GM23338 (cell line): Measurements from ENCODE around the gene LCP1. TPM values are rescaled to one million over a fixed set of nuclear protein-coding genes. Genes with fewer than 3 reads are reported as not detected.

Source experiments
- ATAC-seq: fragments of 200-7000 bp; cut with Tn5 transposase; 3 replicates; pipeline ENCODE4 v1.9.1; 2020
- DNase-seq: peaks from one replicate; pipeline ENCODE4 v3.0.0-alpha.2; 2015; ENCODE audit warnings: low spot score
- H2AFZ ChIP-seq: fragments of 200-600 bp; sonication (generic); 2 replicates; pipeline ENCODE4 v1.8.0; 2016; ENCODE audit warnings: antibody characterized with exemption, mild to moderate bottlenecking, moderate library complexity
- H3F3A ChIP-seq: fragments of 200-600 bp; sonication (generic); replicated peaks from 2 replicates; pipeline ENCODE4 v1.8.0; 2017; ENCODE audit warnings: antibody characterized with exemption, mixed run types, low read depth
- H3K27ac ChIP-seq: fragments of 200-600 bp; sonication (generic); 2 replicates; pipeline ENCODE4 v1.6.1; 2016; ENCODE audit warnings: low read depth
- H3K27me3 ChIP-seq: fragments of 200-600 bp; sonication (generic); 2 replicates; pipeline ENCODE4 v1.8.0; 2016; ENCODE audit warnings: mild to moderate bottlenecking, mixed run types, moderate library complexity; ENCODE audit not compliant: insufficient read depth
- H3K36me3 ChIP-seq: fragments of 200-600 bp; sonication (generic); 2 replicates; pipeline ENCODE4 v1.8.0; 2016; ENCODE audit warnings: mild to moderate bottlenecking; ENCODE audit not compliant: insufficient read depth
- H3K4me1 ChIP-seq: fragments of 200-600 bp; sonication (generic); 2 replicates; pipeline ENCODE4 v1.8.0; 2016; ENCODE audit warnings: mild to moderate bottlenecking, moderate library complexity; ENCODE audit not compliant: insufficient read depth
- H3K4me2 ChIP-seq: fragments of 200-600 bp; sonication (generic); 2 replicates; pipeline ENCODE4 v1.7.1; 2017; ENCODE audit warnings: mixed run types
- H3K4me3 ChIP-seq: fragments of 200-600 bp; sonication (generic); 2 replicates; pipeline ENCODE4 v1.6.1; 2016; ENCODE audit warnings: mixed run types
- H3K79me2 ChIP-seq: fragments of 200-600 bp; sonication (generic); replicated peaks from 2 replicates; pipeline ENCODE4 v1.8.0; 2017; ENCODE audit warnings: mild to moderate bottlenecking; ENCODE audit not compliant: insufficient read depth
- H3K9me2 ChIP-seq: fragments of 200-600 bp; sonication (generic); 2 replicates; pipeline ENCODE4 v1.8.0; 2017; ENCODE audit not compliant: insufficient read depth
- H4K20me1 ChIP-seq: fragments of 200-600 bp; sonication (generic); replicated peaks from 2 replicates; pipeline ENCODE4 v1.8.0; 2017; ENCODE audit warnings: mild to moderate bottlenecking; ENCODE audit not compliant: insufficient read depth
- H3K27ac Mint-ChIP-seq: 2 replicates; pipeline ENCODE4 v1.8.0; 2020; ENCODE audit warnings: inconsistent platforms, mild to moderate bottlenecking, moderate library complexity, mixed read lengths
- H3K27me3 Mint-ChIP-seq: 3 replicates; pipeline ENCODE4 v1.8.0; 2022; ENCODE audit warnings: low read depth, mild to moderate bottlenecking, moderate library complexity, mixed read lengths, inconsistent platforms; ENCODE audit not compliant: insufficient read depth, poor library complexity
- H3K36me3 Mint-ChIP-seq: 3 replicates; pipeline ENCODE4 v1.8.0; 2021; ENCODE audit warnings: low read depth, mild to moderate bottlenecking, inconsistent platforms, moderate library complexity, mixed read lengths
- H3K4me1 Mint-ChIP-seq: 3 replicates; pipeline ENCODE4 v1.8.0; 2020; ENCODE audit warnings: mild to moderate bottlenecking, inconsistent platforms, mixed read lengths
- H3K4me3 Mint-ChIP-seq: 3 replicates; pipeline ENCODE4 v1.8.0; 2021; ENCODE audit warnings: moderate library complexity, mild to moderate bottlenecking, inconsistent platforms, mixed read lengths
- H3K9me3 Mint-ChIP-seq: 3 replicates; pipeline ENCODE4 v1.8.0; 2020; ENCODE audit warnings: moderate library complexity, mild to moderate bottlenecking, inconsistent platforms, mixed read lengths
- CTCF ChIP-seq, 2 experiments: fragments of 200-600 bp in 1 of 2; sonication (generic) in 1 of 2; conservative IDR thresholded peaks; 2 replicates each; pipeline versions ENCODE4 v1.5.1 to v1.6.1; 2016 to 2017; ENCODE audit warnings: antibody characterized with exemption in 2 of 2, low read depth in 2 of 2, mild to moderate bottlenecking in 2 of 2, moderate library complexity in 1 of 2
- EZH2 ChIP-seq: fragments of 200-600 bp; sonication (generic); IDR thresholded peaks from one replicate; pipeline ENCODE4 v1.8.0; 2017; ENCODE audit warnings: antibody characterized with exemption, mild to moderate bottlenecking, low read depth; ENCODE audit not compliant: unreplicated experiment
- NANOG ChIP-seq: IDR thresholded peaks from 2 replicates; pipeline ENCODE4 v1.6.1; 2016; ENCODE audit warnings: antibody characterized with exemption, borderline replicate concordance
- STAT1 ChIP-seq: IDR thresholded peaks from one replicate; pipeline ENCODE4 v1.6.1; 2016; ENCODE audit warnings: antibody characterized with exemption; ENCODE audit not compliant: unreplicated experiment
- ZNF462 ChIP-seq: fragments of 250-450 bp; sonication (Bioruptor Pico); IDR thresholded peaks from 2 replicates; pipeline ENCODE4 v1.5.0; 2020; ENCODE audit warnings: mild to moderate bottlenecking, moderate library complexity
- polyA plus RNA-seq: library from polyadenylated mRNA; unstranded; fragments of >200 nt; fragmentation: Nextera tagmentation; extraction: Ambion mirVana; gene quantifications from 2 replicates; pipeline ENCODE4 v1.2.1, GENCODE V29; 2016
- total RNA-seq: library from RNA; depleted of rRNA; stranded (reverse); fragments of >200 nt; shearing (Covaris generic); gene quantifications from 2 replicates; pipeline ENCODE4 v1.2.3, GENCODE V29; 2014
- TF ChIP-seq, protein P1 (sequence below): IDR thresholded peaks from 2 replicates; pipeline ENCODE4 v1.6.1; 2016; ENCODE audit warnings: antibody characterized with exemption

LCP1 gene
- total and polyA plus RNA-seq, 2 experiments from 2014 or later = 1.9 to 3.4 TPM

GRCh38 chr13:46169758-46170157 is 12.2 kb downstream of the LCP1 start:
- no peak for TF ChIP-seq CTCF (conservative IDR thresholded peaks at IDR 0.05; ENCODE audit: low read depth in 2 of 2)
- TF ChIP-seq EZH2 = no peak
- TF ChIP-seq, protein P1, sequence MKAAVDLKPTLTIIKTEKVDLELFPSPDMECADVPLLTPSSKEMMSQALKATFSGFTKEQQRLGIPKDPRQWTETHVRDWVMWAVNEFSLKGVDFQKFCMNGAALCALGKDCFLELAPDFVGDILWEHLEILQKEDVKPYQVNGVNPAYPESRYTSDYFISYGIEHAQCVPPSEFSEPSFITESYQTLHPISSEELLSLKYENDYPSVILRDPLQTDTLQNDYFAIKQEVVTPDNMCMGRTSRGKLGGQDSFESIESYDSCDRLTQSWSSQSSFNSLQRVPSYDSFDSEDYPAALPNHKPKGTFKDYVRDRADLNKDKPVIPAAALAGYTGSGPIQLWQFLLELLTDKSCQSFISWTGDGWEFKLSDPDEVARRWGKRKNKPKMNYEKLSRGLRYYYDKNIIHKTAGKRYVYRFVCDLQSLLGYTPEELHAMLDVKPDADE = no peak
- TF ChIP-seq STAT1 = no peak
- TF ChIP-seq ZNF462 (CRISPR knock-in tag) = no peak
- no peak for TF ChIP-seq NANOG
- DNase-seq (no peak), ATAC-seq (no peak)
- Mint-ChIP-seq H3K27me3 (peaks cover 6% of the 10 kb centered on the region), H3K4me3 (no peak overlapping the region), H3K4me1 (peaks cover 20% of the 10 kb centered on the region), H3K9me3 (no peaks in the 10 kb centered on the region), H3K36me3 (no peaks in the 10 kb centered on the region), H3K27ac (no peak overlapping the region)
- Histone ChIP-seq H3K4me2 (no peak overlapping the region), H3K79me2 (no peaks in the 10 kb centered on the region), H2AFZ (no peak overlapping the region), H3K4me3 (no peak overlapping the region), H4K20me1 (no peaks in the 10 kb centered on the region), H3K9me2 (no peaks in the 10 kb centered on the region), H3F3A (no peaks in the 10 kb centered on the region), H3K36me3 (no peaks in the 10 kb centered on the region), H3K27ac (no peak overlapping the region), H3K4me1 (peaks cover 10% of the 10 kb centered on the region), H3K27me3 (no peaks in the 10 kb centered on the region)
